ENCODE data around the gene TNXB.

- TF ChIP-seq POLR2AphosphoS5 (IDR thresholded peaks at IDR 0.05; ENCODE audit: borderline replicate concordance, low read depth, low read length) (no peak), EZH2 (IDR thresholded peaks at IDR 0.05) (no peak), FOXP2 (optimal IDR thresholded peaks at IDR 0.05; ENCODE audit: control extremely low read depth, extremely low read length, insufficient read depth) (no peak)
Observed at GRCh38 chr6:32116674-32117073, 7.5 kb upstream of the TNXB start.

All from SK-N-MC (cell line).